Transverse colon (tissue), 4 donors: Measurements from ENCODE around the gene ZDHHC19. TPM values are rescaled to one million over a fixed set of nuclear protein-coding genes. Genes with fewer than 3 reads are reported as not detected.

ENCODE experiments used
- DNase-seq: peaks from one replicate; pipeline ENCODE4 v3.0.0-alpha.2; 2019
- H3K27ac ChIP-seq, 4 donors: fragments of 200-600 bp; sonication (generic); 2 replicates each; pipeline ENCODE4 v1.5.1; 2016 to 2018; ENCODE audit warnings: inconsistent platforms in 4 of 4
- H3K27me3 ChIP-seq: fragments of 200-600 bp; sonication (generic); 2 replicates; pipeline ENCODE4 v1.5.1; 2017; ENCODE audit warnings: inconsistent platforms
- H3K36me3 ChIP-seq, 4 donors: fragments of 200-600 bp; sonication (generic); 2 replicates each; pipeline ENCODE4 v1.5.1; 2017 to 2019; ENCODE audit warnings: inconsistent platforms in 4 of 4
- H3K4me1 ChIP-seq, 4 donors: fragments of 200-600 bp; sonication (generic); 2 replicates each; pipeline ENCODE4 v1.5.1; 2017 to 2020; ENCODE audit warnings: inconsistent platforms in 4 of 4
- H3K4me3 ChIP-seq, 4 donors: fragments of 200-600 bp; sonication (generic); 1 replicate in 1 of 4; 2 replicates in 3 of 4; pipeline versions ENCODE4 v1.5.1 to v1.6.1; 2017 to 2019; ENCODE audit warnings: inconsistent platforms in 4 of 4
- H3K9me3 ChIP-seq, 2 donors: fragments of 200-600 bp; sonication (generic); 2 replicates each; pipeline ENCODE4 v1.5.1; 2017 to 2019; ENCODE audit warnings: inconsistent platforms in 2 of 2
- CTCF ChIP-seq, 5 experiments: fragments of 200-600 bp in 3 of 5; fragments of 450-650 bp in 2 of 5; sonication (generic) in 3 of 5; IDR thresholded peaks; 1 replicate in 2 of 5; 2 replicates in 3 of 5; pipeline ENCODE4 v1.5.1; 2016 to 2017; ENCODE audit warnings: antibody characterized with exemption in 5 of 5, inconsistent platforms in 3 of 5, mild to moderate bottlenecking in 2 of 5, moderate library complexity in 1 of 5
- EP300 ChIP-seq: sonication (generic); formaldehyde crosslinking; IDR thresholded peaks from one replicate; pipeline ENCODE4 v1.6.1; 2017; ENCODE audit warnings: antibody characterized with exemption, low read depth
- POLR2A ChIP-seq: fragments of 450-650 bp; IDR thresholded peaks from one replicate; pipeline ENCODE4 v1.6.1; 2016; ENCODE audit warnings: antibody characterized with exemption, mild to moderate bottlenecking, moderate library complexity
- POLR2AphosphoS5 ChIP-seq, 3 donors: sonication (generic); formaldehyde crosslinking; IDR thresholded peaks; one replicate each; pipeline ENCODE4 v1.6.1; 2016; ENCODE audit warnings: antibody characterized with exemption in 3 of 3
- WGBS, 2 donors: methylation state at CpG; one replicate each; pipeline ENCODE4 v1.1.5; 2018; ENCODE audit warnings: low coverage in 1 of 2; 5-methylcytosine and 5-hydroxymethylcytosine counted together
- in situ Hi-C, 4 donors: fragments of 200-750 bp; cut with MboI; loops; one replicate each; pipeline versions ENCODE4 v1.15.0 to v1.15.1; 2017; ENCODE audit warnings: low sequenced_read_pairs in 3 of 4, low pct_ligation_motif_present in 1 of 4, low pct_unique_long_range_greater_than_20kb in 1 of 4
- intact Hi-C: fragments of 100-400 bp; cut with DNase I; formaldehyde crosslinking; loops from one replicate; pipeline ENCODE4 v1.15.1; 2023; ENCODE audit warnings: low total_unique reads
- total RNA-seq, 4 donors: library from RNA; depleted of rRNA; stranded (reverse); fragments of >200 nt; gene quantifications; one replicate each; pipeline ENCODE4 v1.1.0, GENCODE V29; 2016

The ZDHHC19 gene
- total RNA-seq, 4 donors from 2014 or later = not detected

- Histone ChIP-seq H3K27ac (peak overlapping the region; percentile 5 to 58 (median 39)), H3K27me3 (no peaks in the 10 kb centered on the region), H3K4me1 (peaks cover 0 to 21% (median 15%) of the 10 kb centered on the region in 4 donors), H3K9me3 (no peaks in the 10 kb centered on the region), H3K4me3 (no peak overlapping the region), H3K36me3 (no peaks in the 10 kb centered on the region)
- in situ Hi-C loops = no loop called here
- intact Hi-C loops = no loop called here
- 44 to 49% methylated on average over 3 to 15 of the region's 15 CpGs for WGBS, 2 donors
- no peak for TF ChIP-seq POLR2A
- no peak for TF ChIP-seq CTCF (IDR thresholded peaks at IDR 0.05)
- TF ChIP-seq POLR2AphosphoS5 (IDR thresholded peaks at IDR 0.05) = no peak
- TF ChIP-seq EP300 = no peak
- DNase-seq = peak; percentile 66
Measured at GRCh38 chr3:196159952-196160804, 51.0 kb downstream of the ZDHHC19 start.

GRCh38 chr3:196159526-196159925 lies 51.7 kb downstream of the ZDHHC19 start:
- Histone ChIP-seq H3K4me1 (peaks cover 0 to 21% (median 15%) of the 10 kb centered on the region in 4 donors), H3K9me3 (no peaks in the 10 kb centered on the region), H3K4me3 (no peak overlapping the region), H3K36me3 (no peaks in the 10 kb centered on the region), H3K27ac (peak overlapping the region in 3 of 4 donors; percentile 5 to 58 (median 52)), H3K27me3 (no peaks in the 10 kb centered on the region)
- intact Hi-C loops (no loop called here), in situ Hi-C loops (no loop called here)
- no peak for DNase-seq
- TF ChIP-seq EP300 = no peak
- TF ChIP-seq POLR2A = no peak
- TF ChIP-seq POLR2AphosphoS5 (IDR thresholded peaks at IDR 0.05) = no peak
- no peak for TF ChIP-seq CTCF (IDR thresholded peaks at IDR 0.05)
- 85 to 94% methylated on average over 9 to 13 of the region's 13 CpGs for WGBS, 2 donors

DNA sequence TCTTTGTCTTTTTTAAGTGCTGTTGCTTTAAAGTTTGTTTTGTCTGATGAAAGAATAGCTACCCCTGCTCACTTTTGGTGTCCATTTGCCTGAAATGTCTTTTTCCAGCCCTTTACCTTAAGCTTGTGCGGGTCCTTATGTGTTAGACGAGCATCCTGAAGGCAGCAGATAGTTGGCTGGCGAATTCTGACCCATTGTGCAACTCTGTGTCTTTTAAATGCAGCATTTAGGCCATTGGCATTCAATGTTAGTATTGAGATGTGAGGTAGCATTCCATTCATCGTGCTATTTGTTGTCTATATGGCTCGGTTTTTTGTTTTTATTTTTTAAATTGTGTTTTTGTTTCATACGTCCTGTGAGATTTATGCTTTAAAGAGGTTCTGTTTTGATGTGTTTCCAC lies 55.0 kb downstream of the ZDHHC19 start:
- Histone ChIP-seq H3K27me3 (no peaks in the 10 kb centered on the region), H3K36me3 (no peaks in the 10 kb centered on the region), H3K27ac (no peak overlapping the region), H3K4me1 (peaks cover 0 to 12% (median 9%) of the 10 kb centered on the region in 4 donors), H3K9me3 (no peaks in the 10 kb centered on the region), H3K4me3 (no peak overlapping the region)
- WGBS, 2 donors = 85 to 91% methylated on average over 6 of the region's 6 CpGs
- TF ChIP-seq POLR2AphosphoS5 (IDR thresholded peaks at IDR 0.05) (no peak), POLR2A (no peak), EP300 (no peak), CTCF (IDR thresholded peaks at IDR 0.05) (no peak)
- DNase-seq = no peak
- in situ Hi-C loops (no loop called here), intact Hi-C loops (no loop called here)

GRCh38 chr3:196150481-196150880 lies 60.7 kb downstream of the ZDHHC19 start:
- H3K4me1 ChIP-seq = no peaks in the 10 kb centered on the region
- no peak for DNase-seq
- 54 to 60% methylated on average over 1 to 3 of the region's 3 CpGs for WGBS, 2 donors
- intact Hi-C loops = no loop called here
- no peaks in the 10 kb centered on the region for H3K27me3 ChIP-seq
- TF ChIP-seq CTCF (IDR thresholded peaks at IDR 0.05) (no peak), POLR2A (no peak)
- H3K9me3 ChIP-seq = no peaks in the 10 kb centered on the region
- H3K4me3 ChIP-seq = no peak overlapping the region
- in situ Hi-C loops = no loop called here
- no peak overlapping the region for H3K27ac ChIP-seq
- H3K36me3 ChIP-seq = no peaks in the 10 kb centered on the region
